Adrenal gland (tissue), 12 donors: ENCODE results near the gene SARM1. TPM values are rescaled to one million over a fixed set of nuclear protein-coding genes. Genes with fewer than 3 reads are reported as not detected.

Experiments used
- DNase-seq, 7 donors: peaks; one replicate each; pipeline ENCODE4 v3.0.0-alpha.2; 2019 to 2020
- H3K27ac ChIP-seq, 5 donors: fragments of 200-600 bp; sonication (generic) in 4 of 5; 1 replicate in 3 of 5; 2 replicates in 2 of 5; pipeline versions ENCODE4 v1.5.1 to v1.8.0; 2016 to 2020; ENCODE audit warnings: mild to moderate bottlenecking in 1 of 5
- H3K27me3 ChIP-seq: fragments of 200-600 bp; 2 replicates; pipeline ENCODE4 v1.8.0; 2021
- H3K36me3 ChIP-seq, 2 donors: fragments of 200-600 bp; replicated peaks in 1 of 2; 1 replicate in 1 of 2; 2 replicates in 1 of 2; pipeline versions ENCODE4 v1.5.1 to v1.8.0; 2018 to 2022
- H3K4me1 ChIP-seq, 2 donors: fragments of 200-600 bp; replicated peaks in 1 of 2; 1 replicate in 1 of 2; 2 replicates in 1 of 2; pipeline versions ENCODE4 v1.5.1 to v1.8.0; 2018 to 2021
- H3K4me3 ChIP-seq, 4 donors: fragments of 200-600 bp; sonication (generic) in 3 of 4; one replicate each; pipeline ENCODE4 v1.5.1; 2016 to 2018
- H3K9me3 ChIP-seq, 3 donors: fragments of 200-600 bp; sonication (generic) in 1 of 3; replicated peaks in 1 of 3; 1 replicate in 2 of 3; 2 replicates in 1 of 3; pipeline versions ENCODE4 v1.5.1 to v1.8.0; 2016 to 2021
- CTCF ChIP-seq, 6 experiments: fragments of 450-650 bp in 4 of 6; fragments of 200-600 bp in 2 of 6; sonication (generic) in 1 of 6; IDR thresholded peaks; 1 replicate in 5 of 6; 2 replicates in 1 of 6; pipeline versions ENCODE4 v1.5.1 to v1.8.0; 2016 to 2021; ENCODE audit warnings: antibody characterized with exemption in 6 of 6, mild to moderate bottlenecking in 2 of 6, moderate library complexity in 1 of 6
- POLR2A ChIP-seq, 2 donors: fragments of 450-650 bp; IDR thresholded peaks; one replicate each; pipeline ENCODE4 v1.6.1; 2017; ENCODE audit warnings: antibody characterized with exemption in 2 of 2, mild to moderate bottlenecking in 2 of 2, moderate library complexity in 1 of 2
- WGBS, 4 donors: extraction: QIAGEN DNeasy Blood & Tissue Kit in 2 of 4; methylation state at CpG; one replicate each; pipeline versions ENCODE4 v1.1.5 to v1.1.7; 2013 to 2017; 5-methylcytosine and 5-hydroxymethylcytosine counted together
- intact Hi-C, 2 donors: fragments of 100-400 bp; cut with DNase I; formaldehyde crosslinking; loops; one replicate each; pipeline versions ENCODE4 v1.14.1 to v1.15.0; 2022 to 2023
- polyA plus RNA-seq, 3 donors: library from polyadenylated mRNA; stranded (reverse); fragments of 200-250 nt in 2 of 3; fragments of 350-450 nt in 1 of 3; fragmentation: Illumina TruSeq in 1 of 3; extraction: RNeasy Lipid Tissue Mini Kit (QIAGEN cat#74804) in 1 of 3; gene quantifications; one replicate each; pipeline ENCODE4 v1.2.3, GENCODE V29; 2013 to 2014
- total RNA-seq, 9 donors: library from RNA; depleted of rRNA in 4 of 9; stranded (reverse); fragments of >200 nt in 4 of 9; fragments of 120-200 nt in 1 of 9; fragmentation: NEBNext Ultra II Directional in 1 of 9; extraction: Animal tissue kit (Norgen Biotek cat#: 25700) in 1 of 9; gene quantifications; one replicate each; pipeline versions ENCODE4 v1.1.0 to v1.2.4, GENCODE V29; 2013 to 2023
- donor health status: healthy with polysubstance abuse.
- donor health status: Bipolar disorder and iron deficiency.
- donor health status: DM: yes; HTN: yes; CAD: no.
- donor health status: DM: no; HTN: no; CAD: no.
- donor health status: DM: no; HTN: no; CAD: no.
- donor health status: DM: yes; HTN: yes; CAD: no.

Gene SARM1
- total and polyA plus RNA-seq, 12 donors: 5.8 to 40.0 (median 23.9) TPM

GRCh38 chr17:28392491-28392890, 21.0 kb downstream of the SARM1 start:
- 83 to 88% (median 84%) methylated on average over 8 to 10 of the region's 10 CpGs for WGBS, 4 donors

GRCh38 chr17:28394337-28395116, 23.0 kb downstream of the SARM1 start:
- TF ChIP-seq CTCF (IDR thresholded peaks at IDR 0.05): no peak
- no peak for TF ChIP-seq POLR2A (IDR thresholded peaks at IDR 0.05)
- Histone ChIP-seq H3K27me3 (no peaks in the 10 kb centered on the region), H3K9me3 (no peaks in the 10 kb centered on the region), H3K36me3 (peaks cover 0 to 71% of the 10 kb centered on the region in 2 donors), H3K4me3 (no peak overlapping the region), H3K27ac (no peak overlapping the region), H3K4me1 (peaks cover 22 to 31% of the 10 kb centered on the region in 2 donors)
- DNase-seq: no peak
- intact Hi-C loops: no loop called here
- 80 to 92% (median 85%) methylated on average over 7 of the region's 7 CpGs for WGBS, 4 donors

More at GRCh38 chr17:28392491-28392890, 21.0 kb downstream of the SARM1 start:
- Histone ChIP-seq H3K36me3 (peaks cover 0 to 83% of the 10 kb centered on the region in 2 donors), H3K4me3 (no peak overlapping the region), H3K4me1 (peaks cover 6 to 12% of the 10 kb centered on the region in 2 donors), H3K27me3 (no peaks in the 10 kb centered on the region), H3K27ac (no peak overlapping the region), H3K9me3 (no peaks in the 10 kb centered on the region)
- TF ChIP-seq POLR2A (IDR thresholded peaks at IDR 0.05) (no peak), CTCF (IDR thresholded peaks at IDR 0.05) (no peak)
- peak in 1 of 7 donors; percentile 43 for DNase-seq
- intact Hi-C loops: no loop called here

- TF ChIP-seq CTCF (IDR thresholded peaks at IDR 0.05): no peak
- no peak for TF ChIP-seq POLR2A (IDR thresholded peaks at IDR 0.05)
- peaks cover 0 to 71% of the 10 kb centered on the region in 2 donors for H3K36me3 ChIP-seq
- no peak overlapping the region for H3K4me3 ChIP-seq
- no peak for DNase-seq
- peaks cover 22 to 31% of the 10 kb centered on the region in 2 donors for H3K4me1 ChIP-seq
- intact Hi-C loops: no loop called here
- no peaks in the 10 kb centered on the region for H3K27me3 ChIP-seq
- 56 to 100% (median 73%) methylated on average over 1 to 2 of the region's 2 CpGs for WGBS, 4 donors
- H3K9me3 ChIP-seq: no peaks in the 10 kb centered on the region
- no peak overlapping the region for H3K27ac ChIP-seq
Measured at GRCh38 chr17:28395426-28395825, 23.9 kb downstream of the SARM1 start.

DNA sequence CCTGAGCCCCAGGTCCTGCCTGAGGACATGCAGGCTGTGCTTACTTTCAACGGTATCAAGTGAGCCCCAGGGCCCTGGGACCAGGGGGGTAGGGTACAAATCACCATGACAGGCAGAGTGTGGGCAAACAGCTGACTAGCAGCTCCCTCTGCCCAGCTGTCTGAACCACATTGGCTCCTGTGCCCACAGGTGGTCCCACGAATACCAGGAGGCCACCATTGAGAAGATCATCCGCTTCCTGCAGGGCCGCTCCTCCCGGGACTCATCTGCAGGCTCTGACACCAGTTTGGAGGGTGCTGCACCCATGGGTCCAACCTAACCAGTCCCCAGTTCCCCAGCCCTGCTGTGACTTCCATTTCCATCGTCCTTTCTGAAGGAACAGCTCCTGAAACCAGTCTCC, 24.5 kb downstream of the SARM1 start:
- Histone ChIP-seq H3K4me3 (no peak overlapping the region), H3K27ac (peak overlapping the region in 3 of 5 donors; percentile 29 to 77 (median 56)), H3K9me3 (no peaks in the 10 kb centered on the region), H3K4me1 (peaks cover 22 to 31% of the 10 kb centered on the region in 2 donors), H3K27me3 (no peaks in the 10 kb centered on the region), H3K36me3 (peaks cover 0 to 68% of the 10 kb centered on the region in 2 donors)
- DNase-seq: no peak
- WGBS, 4 donors: 82 to 89% (median 85%) methylated on average over 5 to 6 of the region's 6 CpGs
- intact Hi-C loops: no loop called here
- TF ChIP-seq POLR2A (IDR thresholded peaks at IDR 0.05) (no peak), CTCF (IDR thresholded peaks at IDR 0.05) (no peak)
